Inflammatory macrophage treated with lipopolysaccharide for 4 hours (primary cell): ENCODE data around the gene MREG.
"Not testable (repeated sequence)": the region's sequence is repeated elsewhere in the genome, so short reads cannot be mapped to it uniquely, and the experiment has no call there.

Experiments used
- DNase-seq: peaks from one replicate; pipeline ENCODE4 v3.0.0-alpha.2; 2020

MREG gene

GRCh38 chr2:215985257-215985656, 28.1 kb downstream of the MREG start:
- no peak for DNase-seq

DNA sequence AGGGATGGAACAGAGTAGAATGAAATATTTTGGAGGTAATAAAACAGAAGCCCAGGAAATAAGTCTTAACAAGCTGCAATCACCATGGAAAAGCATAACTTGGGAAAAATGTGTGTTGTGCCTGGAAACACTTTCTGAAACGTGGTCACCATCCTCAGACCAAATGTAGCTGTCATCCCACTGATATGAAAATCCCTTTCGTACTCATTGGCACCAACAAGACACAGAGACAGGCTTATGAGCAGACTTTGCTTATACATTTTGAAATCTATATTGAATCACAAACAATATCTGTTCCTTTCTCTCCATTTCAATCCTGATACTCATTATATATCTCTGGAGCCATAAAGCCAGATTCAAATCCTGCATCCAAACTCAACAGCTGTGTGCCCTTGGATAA, 28.7 kb downstream of the MREG start:
- DNase-seq, result no peak

DNA sequence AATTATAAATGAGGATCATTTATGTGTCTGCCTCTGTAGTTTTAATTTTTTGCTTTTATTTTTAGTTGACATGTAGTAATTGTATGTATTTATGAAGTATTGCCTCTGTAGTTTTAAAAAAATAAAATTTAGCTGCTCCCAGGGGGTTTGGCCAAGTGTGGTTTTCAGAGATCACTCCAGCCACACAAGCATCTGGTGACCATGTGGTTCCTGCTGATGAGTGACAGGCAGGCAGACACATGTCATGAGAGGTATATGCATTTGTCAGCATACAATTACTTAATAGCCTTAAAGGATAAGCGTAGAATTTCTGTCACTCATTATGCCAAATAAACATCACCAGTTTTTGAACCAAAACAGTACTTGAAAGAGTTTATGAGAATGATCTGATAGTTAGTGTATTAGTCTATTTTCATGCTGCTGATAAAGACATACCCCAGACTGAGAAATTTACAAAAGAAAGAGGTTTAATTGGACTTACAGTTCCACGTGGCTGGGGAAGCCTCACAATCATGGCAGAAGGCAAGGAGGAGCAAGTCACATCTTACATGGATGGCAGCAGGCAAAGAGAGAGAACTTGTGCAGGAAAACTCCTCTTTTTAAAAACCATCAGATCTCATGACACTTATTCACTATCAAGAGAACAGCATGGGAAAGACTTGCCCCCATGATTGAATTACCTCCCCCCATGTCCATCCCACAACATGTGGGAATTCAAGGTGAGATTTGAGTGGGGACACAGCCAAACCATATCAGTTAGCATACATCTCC, 29.6 kb downstream of the MREG start:
- no peak for DNase-seq

DNA sequence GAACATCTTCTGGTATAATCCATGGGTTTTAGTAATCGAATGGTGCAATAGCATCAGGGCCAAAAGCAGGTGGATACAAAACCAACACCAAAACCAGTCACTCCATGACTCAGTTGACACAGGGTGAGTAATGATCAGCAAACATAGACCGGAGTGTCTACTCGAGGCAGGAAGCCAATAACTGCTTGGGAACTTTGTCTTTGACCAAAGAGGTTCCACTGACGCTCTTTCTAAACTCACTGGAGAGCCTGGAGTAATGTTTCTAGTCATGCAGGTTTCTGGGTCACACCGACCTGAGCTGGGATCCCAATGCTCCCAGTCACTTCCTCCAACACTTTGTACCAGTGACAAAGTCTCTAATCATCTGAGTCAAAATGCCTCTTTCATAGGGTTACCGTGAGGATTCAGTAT, 30.9 kb downstream of the MREG start:
- DNase-seq, result no peak

DNA sequence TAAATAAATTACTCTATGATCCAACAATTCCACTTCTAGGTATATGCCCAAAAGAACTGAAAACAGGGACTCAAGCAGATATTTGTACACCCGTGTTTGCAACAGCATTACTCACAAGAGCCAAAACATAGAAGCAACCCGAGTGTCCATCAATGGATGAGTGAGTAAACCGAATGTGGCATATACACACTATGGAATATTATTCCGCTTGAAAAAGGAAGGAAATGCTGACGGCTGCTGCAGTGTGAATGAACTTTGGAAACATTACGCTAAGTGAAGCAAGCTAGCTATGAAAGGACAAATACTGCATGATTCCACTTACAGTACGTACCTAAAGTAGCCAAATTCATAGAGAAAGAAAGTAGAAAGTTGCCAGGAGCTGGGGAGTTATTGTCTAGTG, 32.2 kb downstream of the MREG start:
- peak; percentile 64 for DNase-seq

GRCh38 chr2:215979620-215980019, 33.7 kb downstream of the MREG start:
- peak; percentile 71 for DNase-seq

DNA sequence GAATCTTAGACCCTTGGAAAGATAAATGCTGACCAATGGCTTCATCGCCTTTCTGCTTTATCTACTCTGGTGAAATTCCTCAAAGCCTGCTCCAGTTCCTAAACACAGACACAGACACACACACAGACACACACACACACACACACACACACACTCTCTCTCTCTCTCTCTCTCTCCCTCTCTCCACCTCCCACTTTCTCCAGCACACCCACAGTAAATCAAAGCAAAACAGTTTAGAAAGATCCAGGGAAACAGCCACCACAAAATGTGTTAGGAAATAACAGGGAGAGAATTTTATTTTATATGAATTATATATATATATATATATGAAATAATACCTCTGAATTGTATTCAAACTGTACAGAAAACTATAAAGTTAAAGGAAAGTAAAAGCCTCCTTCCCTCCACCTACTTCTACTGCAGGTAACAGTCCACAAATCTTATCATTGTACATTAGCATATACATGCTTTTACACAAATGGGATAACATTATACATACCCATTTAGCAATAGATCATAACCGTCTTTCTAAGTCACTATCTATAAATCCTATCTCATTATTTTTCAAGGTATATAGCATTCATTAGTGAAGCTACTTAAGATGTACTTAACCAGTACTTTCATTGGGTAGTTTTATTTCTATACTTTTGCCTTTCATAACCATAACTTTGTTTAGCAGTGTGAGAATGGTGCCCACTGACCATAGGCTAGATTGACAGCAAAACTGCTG, 38.5 kb downstream of the MREG start:
- no peak for DNase-seq

GRCh38 chr2:215973954-215974699, 39.2 kb downstream of the MREG start:
- peak; percentile 83 for DNase-seq

- no peak for DNase-seq
Observed at GRCh38 chr2:215973145-215973792, 40.1 kb downstream of the MREG start.

- DNase-seq, result no peak
Observed at GRCh38 chr2:215971671-215972070, 41.7 kb downstream of the MREG start.

- not testable (repeated sequence) for DNase-seq
Observed at GRCh38 chr2:215970894-215971293, 42.5 kb downstream of the MREG start.

GRCh38 chr2:215970425-215970824, 42.9 kb downstream of the MREG start:
- DNase-seq, result no peak

DNA sequence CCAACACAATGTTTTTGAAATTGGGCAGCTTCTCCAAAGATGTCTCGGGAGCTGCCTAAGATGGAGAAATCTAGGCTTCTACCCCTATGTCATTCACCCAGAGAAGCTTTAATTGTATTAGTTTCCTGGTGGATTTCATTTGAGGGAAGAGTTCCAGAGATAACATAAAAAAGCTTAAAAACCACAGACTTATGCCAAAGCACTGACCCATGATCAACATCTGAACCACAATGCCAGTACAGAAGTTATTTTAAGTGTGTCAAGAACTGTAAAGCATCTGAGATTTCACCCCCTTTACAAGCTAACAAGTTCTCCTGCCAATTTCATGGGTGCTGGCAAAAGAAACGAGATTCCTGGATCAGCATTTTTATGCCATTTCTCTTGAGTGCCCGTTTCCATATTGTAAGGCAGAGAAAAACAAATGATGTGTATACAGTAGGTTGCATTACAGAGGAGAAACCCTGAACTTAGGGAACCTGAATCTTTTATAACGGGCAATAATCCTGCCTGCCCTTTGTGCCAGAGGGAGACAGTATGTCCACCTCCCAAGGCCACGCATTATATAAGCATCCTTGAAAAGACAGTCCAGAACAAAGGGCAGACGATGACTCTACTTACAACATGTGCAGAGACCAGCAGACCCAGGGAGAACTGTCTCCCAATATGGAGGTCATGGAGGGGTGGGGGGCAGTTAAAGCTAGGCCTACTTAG, 44.1 kb downstream of the MREG start:
- no peak for DNase-seq

DNA sequence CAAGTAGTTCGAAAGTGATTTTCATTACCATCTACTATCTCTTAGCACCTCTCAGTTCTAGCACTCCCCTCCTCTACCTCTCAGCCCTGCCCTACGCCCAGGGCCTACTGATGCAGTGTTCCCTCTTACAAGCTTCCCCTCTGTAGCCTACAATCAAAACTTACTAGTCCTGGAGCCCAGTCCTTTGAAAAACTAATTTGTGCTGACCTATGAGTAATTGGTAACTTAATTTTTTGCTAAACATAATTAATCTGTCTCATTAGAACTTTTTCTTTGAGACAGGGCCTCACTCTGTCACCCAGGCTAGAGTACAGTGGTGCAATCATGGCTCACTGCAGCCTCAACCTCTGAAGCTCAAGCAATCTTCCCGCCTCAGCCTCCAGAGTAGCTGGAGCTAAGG, 44.9 kb downstream of the MREG start:
- no peak for DNase-seq

DNA sequence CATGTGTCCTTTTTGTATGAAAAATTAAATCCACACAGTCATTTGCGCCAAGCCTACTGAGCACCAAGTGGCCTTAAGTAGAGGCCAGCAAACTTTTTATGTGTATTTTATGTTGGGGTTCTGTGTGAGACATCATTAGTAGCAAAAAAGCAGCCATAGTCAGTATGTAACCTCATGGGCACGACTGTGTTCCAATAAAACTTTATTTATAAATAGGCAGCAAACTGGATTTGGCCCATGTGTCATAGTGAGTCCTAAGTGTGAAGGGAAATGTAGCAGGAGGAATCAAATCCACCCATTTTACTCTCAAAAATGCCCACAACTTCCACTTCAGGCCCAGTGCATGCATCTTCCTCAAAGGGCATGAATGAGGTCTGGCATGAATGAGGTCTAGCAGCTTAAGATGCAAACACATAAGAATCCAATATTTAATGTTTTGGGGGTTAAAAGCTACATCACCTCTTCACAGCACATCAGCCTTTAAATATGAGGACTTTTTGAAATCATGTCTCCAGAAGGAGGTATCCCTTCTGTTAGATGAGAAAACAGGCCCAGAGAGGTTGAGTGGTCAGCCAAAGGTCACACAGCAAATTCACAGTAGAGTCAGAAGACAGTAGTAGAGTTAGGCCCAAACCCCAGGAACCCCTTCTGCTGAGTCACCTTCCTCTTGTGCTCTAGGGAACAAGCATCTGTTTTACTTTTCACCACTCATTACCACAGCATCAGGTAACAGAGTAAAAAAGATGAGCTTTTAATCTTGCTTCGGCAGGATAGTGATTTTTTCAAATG, 45.6 kb downstream of the MREG start:
- no peak for DNase-seq

DNA sequence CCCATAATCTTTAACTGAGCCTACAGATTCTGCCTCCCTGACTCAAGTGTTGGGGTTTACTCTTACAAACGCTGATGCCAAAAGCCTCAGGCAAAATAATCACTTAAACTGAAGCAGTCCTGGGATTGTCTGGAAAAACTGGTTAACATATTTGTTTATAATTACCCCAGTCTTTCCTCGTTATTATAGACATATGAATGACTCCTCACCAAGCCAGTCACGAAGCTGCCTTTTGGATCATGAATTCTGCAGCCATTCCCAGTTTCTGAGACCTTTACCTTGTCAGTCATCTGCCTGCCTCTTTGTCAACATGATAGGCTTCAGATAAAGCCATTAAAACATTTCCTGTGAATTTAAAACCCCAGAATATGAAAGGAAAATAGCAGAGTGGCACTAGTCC, 46.4 kb downstream of the MREG start:
- DNase-seq, result no peak

DNA sequence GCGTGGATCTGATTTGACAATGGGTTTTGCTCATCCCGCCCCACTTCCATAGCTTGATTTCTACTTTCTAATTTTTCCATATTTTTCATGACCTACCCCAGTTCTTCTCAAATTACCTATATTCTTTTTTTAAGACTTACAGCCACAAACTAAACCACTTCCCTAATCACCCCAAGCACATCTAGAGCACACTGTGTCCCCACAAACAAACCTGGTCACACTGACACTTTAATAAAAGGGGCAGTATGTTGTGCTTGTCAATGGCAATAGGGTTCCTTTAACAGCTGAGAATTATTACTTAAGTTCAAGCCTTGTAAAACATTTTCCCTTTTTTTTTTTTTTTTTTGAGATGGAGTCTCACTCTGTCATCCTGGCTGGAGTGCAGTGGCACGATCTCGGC, 47.1 kb downstream of the MREG start:
- no peak for DNase-seq

DNA sequence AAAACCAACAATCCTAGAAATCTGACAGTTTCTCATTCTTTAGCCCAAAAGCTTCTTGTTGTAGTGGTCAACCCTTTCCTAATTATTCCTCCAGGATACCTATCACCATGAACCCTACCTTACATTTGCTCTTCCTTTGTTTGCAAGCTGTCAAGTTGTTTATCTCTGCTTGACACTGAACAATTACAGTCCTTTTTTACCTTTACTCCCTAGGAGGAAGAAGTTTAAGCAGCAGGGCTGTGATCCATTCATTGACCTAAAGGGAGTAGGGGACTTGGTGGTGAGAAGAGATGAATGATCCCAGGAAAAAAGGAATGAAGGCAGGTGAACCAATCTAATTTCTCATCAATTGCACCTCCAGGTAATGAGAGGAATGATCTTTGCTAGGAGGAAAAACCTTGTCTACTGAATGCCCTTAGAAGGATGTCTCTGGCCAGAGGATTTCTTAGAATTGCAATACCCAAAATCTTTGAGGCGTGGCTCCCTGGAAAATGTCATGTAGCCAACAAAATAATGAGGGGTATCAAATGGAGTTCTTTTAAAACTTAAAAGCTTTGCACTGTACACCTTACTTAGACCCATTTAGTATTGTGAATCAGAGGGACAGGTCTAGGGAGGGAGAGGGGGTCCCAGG, 47.7 kb downstream of the MREG start:
- no peak for DNase-seq

DNA sequence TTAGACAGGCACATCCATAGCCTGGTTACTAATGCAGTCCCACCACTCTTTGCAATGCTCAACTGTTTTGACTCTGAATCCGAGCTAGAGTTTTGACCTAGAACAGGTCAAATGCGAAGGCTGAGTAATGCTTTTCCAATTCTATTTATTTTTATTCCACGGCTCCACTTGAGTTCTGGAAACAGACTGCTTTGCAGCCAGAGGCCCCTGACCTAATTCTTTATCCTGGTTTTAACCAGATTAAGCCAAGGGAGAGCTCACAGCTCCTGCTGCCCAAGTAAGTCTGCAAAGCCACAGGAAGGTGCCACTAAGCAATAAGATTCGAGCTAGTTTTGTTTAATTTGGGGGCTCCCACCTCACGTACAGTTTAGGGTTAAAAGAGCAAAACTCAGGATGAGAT, 51.4 kb downstream of the MREG start:
- no peak for DNase-seq

- no peak for DNase-seq
Observed at GRCh38 chr2:215958257-215958656, 55.1 kb downstream of the MREG start.
